ENCODE data around the gene VASN.

GRCh38 chr16:4339909-4340308 lies 31.7 kb upstream of the VASN start:
- TF ChIP-seq CTCF (conservative IDR thresholded peaks at IDR 0.05) (no peak), EZH2 (IDR thresholded peaks at IDR 0.05; ENCODE audit: low read depth) (no peak)
